ENCODE measurements around the gene DHX9. TPM values are rescaled to one million over a fixed set of nuclear protein-coding genes. Genes with fewer than 3 reads are reported as not detected.

DHX9 gene
- total RNA-seq, 1 donor from 2014 or later, result 146 TPM

GRCh38 chr1:182848736-182849135 lies 9.6 kb downstream of the DHX9 start:
- no peaks in the 10 kb centered on the region for H3K27me3 Mint-ChIP-seq (ENCODE audit: unreplicated experiment)
- no peak for TF ChIP-seq CTCF (IDR thresholded peaks at IDR 0.05)
- H3K27ac Mint-ChIP-seq (ENCODE audit: unreplicated experiment), result peak overlapping the region; percentile 18
- H3K4me3 Mint-ChIP-seq (ENCODE audit: unreplicated experiment), result no peak overlapping the region
- H3K9me3 Mint-ChIP-seq (ENCODE audit: unreplicated experiment), result no peaks in the 10 kb centered on the region
- DNase-seq (ENCODE audit: extremely low spot score, unreplicated experiment), result no peak
- H3K36me3 Mint-ChIP-seq (ENCODE audit: unreplicated experiment), result peaks cover 70% of the 10 kb centered on the region
- H3K4me1 Mint-ChIP-seq (ENCODE audit: unreplicated experiment), result peaks cover 7% of the 10 kb centered on the region

DNA sequence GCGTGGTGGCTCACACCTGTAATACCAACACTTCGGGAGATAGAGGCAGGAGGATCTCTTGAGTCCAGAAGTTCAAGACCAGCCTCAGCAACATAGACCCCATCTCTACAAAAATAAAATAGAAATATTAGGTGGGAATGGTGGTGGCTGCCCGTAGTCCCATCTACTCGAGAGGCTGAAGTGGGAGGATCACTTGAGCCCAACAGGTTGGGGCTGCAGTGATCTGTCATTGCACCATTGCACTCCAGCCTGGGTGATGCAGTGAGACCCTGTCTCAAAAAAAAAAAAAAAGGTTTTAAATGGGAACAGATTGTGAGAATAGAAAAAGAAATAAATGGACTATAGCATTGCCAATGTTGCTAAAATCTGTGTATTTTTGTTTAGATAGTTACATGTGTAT lies 11.2 kb downstream of the DHX9 start:
- Mint-ChIP-seq H3K4me1 (ENCODE audit: unreplicated experiment) (peaks cover 2% of the 10 kb centered on the region), H3K27ac (ENCODE audit: unreplicated experiment) (no peak overlapping the region), H3K27me3 (ENCODE audit: unreplicated experiment) (no peaks in the 10 kb centered on the region), H3K9me3 (ENCODE audit: unreplicated experiment) (no peaks in the 10 kb centered on the region), H3K36me3 (ENCODE audit: unreplicated experiment) (peaks cover 76% of the 10 kb centered on the region), H3K4me3 (ENCODE audit: unreplicated experiment) (no peak overlapping the region)
- DNase-seq (ENCODE audit: extremely low spot score, unreplicated experiment), result no peak
- no peak for TF ChIP-seq CTCF (IDR thresholded peaks at IDR 0.05)

DNA sequence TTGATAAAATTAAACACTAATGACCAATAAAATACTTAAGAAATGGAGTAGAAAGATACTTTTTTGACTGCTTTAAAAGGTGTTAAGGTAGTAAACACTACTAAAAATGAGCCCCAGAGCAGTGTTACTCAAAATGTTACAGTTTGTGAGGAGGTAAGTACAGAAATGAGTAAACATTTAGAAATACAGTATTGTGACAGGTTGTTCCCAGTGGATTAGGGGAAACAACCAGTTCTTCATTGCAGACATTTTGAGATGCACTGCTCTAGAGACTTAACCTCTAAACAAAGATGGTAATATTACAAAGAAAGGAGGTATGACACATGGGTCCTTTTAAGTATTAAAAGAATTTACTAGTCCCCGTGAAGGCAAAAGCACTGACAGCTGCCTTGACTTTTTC lies 12.7 kb downstream of the DHX9 start:
- Mint-ChIP-seq H3K27ac (ENCODE audit: unreplicated experiment) (no peak overlapping the region), H3K36me3 (ENCODE audit: unreplicated experiment) (peaks cover 75% of the 10 kb centered on the region), H3K4me3 (ENCODE audit: unreplicated experiment) (no peak overlapping the region), H3K27me3 (ENCODE audit: unreplicated experiment) (no peaks in the 10 kb centered on the region), H3K9me3 (ENCODE audit: unreplicated experiment) (no peaks in the 10 kb centered on the region), H3K4me1 (ENCODE audit: unreplicated experiment) (no peaks in the 10 kb centered on the region)
- no peak for TF ChIP-seq CTCF (IDR thresholded peaks at IDR 0.05)
- DNase-seq (ENCODE audit: extremely low spot score, unreplicated experiment), result no peak

GRCh38 chr1:182855911-182856310 lies 16.8 kb downstream of the DHX9 start:
- H3K27ac Mint-ChIP-seq (ENCODE audit: unreplicated experiment), result no peak overlapping the region
- no peak for TF ChIP-seq CTCF (IDR thresholded peaks at IDR 0.05)

GRCh38 chr1:182857212-182857611 lies 18.1 kb downstream of the DHX9 start:
- H3K9me3 Mint-ChIP-seq (ENCODE audit: unreplicated experiment), result no peaks in the 10 kb centered on the region
- H3K4me3 Mint-ChIP-seq (ENCODE audit: unreplicated experiment), result no peak overlapping the region
- TF ChIP-seq CTCF (IDR thresholded peaks at IDR 0.05), result no peak
- peaks cover 80% of the 10 kb centered on the region for H3K36me3 Mint-ChIP-seq (ENCODE audit: unreplicated experiment)
- no peaks in the 10 kb centered on the region for H3K27me3 Mint-ChIP-seq (ENCODE audit: unreplicated experiment)
- no peaks in the 10 kb centered on the region for H3K4me1 Mint-ChIP-seq (ENCODE audit: unreplicated experiment)
- no peak overlapping the region for H3K27ac Mint-ChIP-seq (ENCODE audit: unreplicated experiment)
- DNase-seq (ENCODE audit: extremely low spot score, unreplicated experiment), result no peak

More at GRCh38 chr1:182855911-182856310, 16.8 kb downstream of the DHX9 start:
- no peaks in the 10 kb centered on the region for H3K4me1 Mint-ChIP-seq (ENCODE audit: unreplicated experiment)
- no peaks in the 10 kb centered on the region for H3K9me3 Mint-ChIP-seq (ENCODE audit: unreplicated experiment)
- peaks cover 80% of the 10 kb centered on the region for H3K36me3 Mint-ChIP-seq (ENCODE audit: unreplicated experiment)
- no peak overlapping the region for H3K4me3 Mint-ChIP-seq (ENCODE audit: unreplicated experiment)
- no peak for DNase-seq (ENCODE audit: extremely low spot score, unreplicated experiment)
- no peaks in the 10 kb centered on the region for H3K27me3 Mint-ChIP-seq (ENCODE audit: unreplicated experiment)
